Upper lobe of left lung (tissue), 4 donors: ENCODE measurements around the gene DSE.

Experiments
- EP300 ChIP-seq, 4 donors: sonication (generic); formaldehyde crosslinking; IDR thresholded peaks; one replicate each; pipeline ENCODE4 v1.5.1; 2017; ENCODE audit warnings: antibody characterized with exemption in 4 of 4, control low read depth in 2 of 4
- POLR2A ChIP-seq, 4 donors: fragments of 450-650 bp; IDR thresholded peaks; one replicate each; pipeline ENCODE4 v1.5.1; 2016 to 2017; ENCODE audit warnings: antibody characterized with exemption in 4 of 4, mild to moderate bottlenecking in 2 of 4
- POLR2AphosphoS5 ChIP-seq, 2 donors: sonication (generic); formaldehyde crosslinking; IDR thresholded peaks; one replicate each; pipeline ENCODE4 v1.5.1; 2017; ENCODE audit warnings: antibody characterized with exemption in 2 of 2
- TF ChIP-seq, protein P1 (sequence below), 6 experiments: fragments of 450-650 bp in 4 of 6; fragments of 200-600 bp in 2 of 6; sonication (generic) in 2 of 6; IDR thresholded peaks; one replicate each; pipeline ENCODE4 v1.5.1; 2016 to 2019; ENCODE audit warnings: antibody characterized with exemption in 6 of 6

DNA sequence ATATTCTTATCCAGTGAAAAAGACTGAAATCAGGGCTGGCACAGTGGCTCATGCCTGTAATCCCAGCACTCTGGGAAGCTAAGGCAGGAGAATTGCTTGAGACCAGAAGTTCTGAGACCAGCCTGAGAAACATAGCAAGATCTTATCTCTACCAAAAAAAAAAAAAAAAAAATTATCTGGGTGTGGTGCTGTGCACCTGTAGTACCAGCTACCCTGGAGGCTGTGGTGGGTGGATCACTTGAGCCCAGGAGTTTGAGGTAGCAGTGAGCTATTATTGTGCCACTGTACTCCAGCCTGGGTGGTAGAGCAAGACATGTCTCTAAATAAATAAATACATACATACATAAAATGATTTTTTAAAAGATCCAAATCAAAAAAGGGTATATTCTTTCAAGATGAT is 96.8 kb downstream of the DSE start:
- TF ChIP-seq, protein P1, sequence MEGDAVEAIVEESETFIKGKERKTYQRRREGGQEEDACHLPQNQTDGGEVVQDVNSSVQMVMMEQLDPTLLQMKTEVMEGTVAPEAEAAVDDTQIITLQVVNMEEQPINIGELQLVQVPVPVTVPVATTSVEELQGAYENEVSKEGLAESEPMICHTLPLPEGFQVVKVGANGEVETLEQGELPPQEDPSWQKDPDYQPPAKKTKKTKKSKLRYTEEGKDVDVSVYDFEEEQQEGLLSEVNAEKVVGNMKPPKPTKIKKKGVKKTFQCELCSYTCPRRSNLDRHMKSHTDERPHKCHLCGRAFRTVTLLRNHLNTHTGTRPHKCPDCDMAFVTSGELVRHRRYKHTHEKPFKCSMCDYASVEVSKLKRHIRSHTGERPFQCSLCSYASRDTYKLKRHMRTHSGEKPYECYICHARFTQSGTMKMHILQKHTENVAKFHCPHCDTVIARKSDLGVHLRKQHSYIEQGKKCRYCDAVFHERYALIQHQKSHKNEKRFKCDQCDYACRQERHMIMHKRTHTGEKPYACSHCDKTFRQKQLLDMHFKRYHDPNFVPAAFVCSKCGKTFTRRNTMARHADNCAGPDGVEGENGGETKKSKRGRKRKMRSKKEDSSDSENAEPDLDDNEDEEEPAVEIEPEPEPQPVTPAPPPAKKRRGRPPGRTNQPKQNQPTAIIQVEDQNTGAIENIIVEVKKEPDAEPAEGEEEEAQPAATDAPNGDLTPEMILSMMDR (IDR thresholded peaks at IDR 0.05), result no peak
- no peak for TF ChIP-seq POLR2A (IDR thresholded peaks at IDR 0.05)
- no peak for TF ChIP-seq POLR2AphosphoS5 (IDR thresholded peaks at IDR 0.05)
- TF ChIP-seq EP300 (IDR thresholded peaks at IDR 0.05), result no peak
